Mucosa of descending colon (tissue), 3 donors: ENCODE measurements around the gene TTC23. TPM values are rescaled to one million over a fixed set of nuclear protein-coding genes. Genes with fewer than 3 reads are reported as not detected.

Experiments
- ATAC-seq: fragments of 200-7000 bp; cut with Tn5 transposase; one replicate; pipeline ENCODE4 v1.9.1; 2020; ENCODE audit warnings: mild to moderate bottlenecking, moderate library complexity
- DNase-seq, 3 donors: peaks; one replicate each; pipeline ENCODE4 v3.0.0-alpha.2; 2020
- H3K36me3 ChIP-seq: fragments of 200-600 bp; one replicate; pipeline ENCODE4 v1.8.0; 2021; ENCODE audit warnings: low read depth, mild to moderate bottlenecking
- H3K4me1 ChIP-seq: fragments of 200-600 bp; one replicate; pipeline ENCODE4 v1.8.0; 2021; ENCODE audit warnings: low read depth, mild to moderate bottlenecking
- H3K4me3 ChIP-seq: fragments of 200-600 bp; one replicate; pipeline ENCODE4 v1.8.0; 2021; ENCODE audit warnings: mild to moderate bottlenecking
- H3K9me3 ChIP-seq: fragments of 200-600 bp; one replicate; pipeline ENCODE4 v1.8.0; 2021; ENCODE audit warnings: mild to moderate bottlenecking
- intact Hi-C, 2 donors: fragments of 100-400 bp; cut with DNase I in 1 of 2; cut with micrococcal nuclease in 1 of 2; formaldehyde crosslinking; loops; one replicate each; pipeline versions ENCODE4 v1.11.0 to v1.11.1; 2022; cut with DNase I, micrococcal nuclease
- total RNA-seq, 3 donors: library from RNA; stranded (reverse); fragmentation: NEBNext Ultra II Directional in 2 of 3; extraction: Animal tissue kit (Norgen Biotek cat#: 25700) in 2 of 3; gene quantifications; one replicate each; pipeline versions ENCODE4 v1.2.1 to v1.2.4, GENCODE V29; 2021 to 2023
- TF ChIP-seq, protein P1 (sequence below): fragments of 200-600 bp; IDR thresholded peaks from one replicate; pipeline ENCODE4 v1.8.0; 2022; ENCODE audit warnings: antibody characterized with exemption, mild to moderate bottlenecking
- donor health status: DM: no; HTN: no; CAD: no; lungs with moderate emphysema.
- donor health status: DM: no; HTN: no; CAD: no.
- donor health status: DM: no; HTN: yes; CAD: no.

The TTC23 gene
- total RNA-seq, 3 donors from 2014 or later, result 17.1 to 26.8 (median 19.6) TPM

DNA sequence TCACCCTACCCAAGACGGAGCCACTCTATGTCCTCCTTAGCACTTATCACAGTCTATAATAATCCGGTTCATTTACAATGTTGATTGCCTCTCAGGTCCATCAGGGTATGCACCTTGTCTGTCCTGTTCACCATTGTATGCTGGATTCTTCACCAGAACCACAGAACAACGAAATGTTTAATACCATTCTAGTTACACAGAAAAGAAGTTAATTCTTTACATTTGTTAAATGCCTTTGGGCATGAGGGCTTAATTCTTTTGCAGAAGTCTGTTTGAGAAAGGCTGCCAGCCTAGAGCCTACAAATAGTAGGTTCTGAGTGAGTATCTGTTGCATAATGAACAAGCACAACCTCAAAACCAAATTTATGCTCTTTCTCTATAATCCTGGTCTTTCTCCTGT is 22.6 kb downstream of the TTC23 start:
- H3K36me3 ChIP-seq, result no peaks in the 10 kb centered on the region
- DNase-seq (no peak), ATAC-seq (no peak)
- H3K4me3 ChIP-seq, result no peak overlapping the region
- intact Hi-C loops, result no loop called here
- TF ChIP-seq, protein P1, sequence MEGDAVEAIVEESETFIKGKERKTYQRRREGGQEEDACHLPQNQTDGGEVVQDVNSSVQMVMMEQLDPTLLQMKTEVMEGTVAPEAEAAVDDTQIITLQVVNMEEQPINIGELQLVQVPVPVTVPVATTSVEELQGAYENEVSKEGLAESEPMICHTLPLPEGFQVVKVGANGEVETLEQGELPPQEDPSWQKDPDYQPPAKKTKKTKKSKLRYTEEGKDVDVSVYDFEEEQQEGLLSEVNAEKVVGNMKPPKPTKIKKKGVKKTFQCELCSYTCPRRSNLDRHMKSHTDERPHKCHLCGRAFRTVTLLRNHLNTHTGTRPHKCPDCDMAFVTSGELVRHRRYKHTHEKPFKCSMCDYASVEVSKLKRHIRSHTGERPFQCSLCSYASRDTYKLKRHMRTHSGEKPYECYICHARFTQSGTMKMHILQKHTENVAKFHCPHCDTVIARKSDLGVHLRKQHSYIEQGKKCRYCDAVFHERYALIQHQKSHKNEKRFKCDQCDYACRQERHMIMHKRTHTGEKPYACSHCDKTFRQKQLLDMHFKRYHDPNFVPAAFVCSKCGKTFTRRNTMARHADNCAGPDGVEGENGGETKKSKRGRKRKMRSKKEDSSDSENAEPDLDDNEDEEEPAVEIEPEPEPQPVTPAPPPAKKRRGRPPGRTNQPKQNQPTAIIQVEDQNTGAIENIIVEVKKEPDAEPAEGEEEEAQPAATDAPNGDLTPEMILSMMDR, result no peak
- H3K4me1 ChIP-seq, result no peaks in the 10 kb centered on the region
- no peaks in the 10 kb centered on the region for H3K9me3 ChIP-seq

DNA sequence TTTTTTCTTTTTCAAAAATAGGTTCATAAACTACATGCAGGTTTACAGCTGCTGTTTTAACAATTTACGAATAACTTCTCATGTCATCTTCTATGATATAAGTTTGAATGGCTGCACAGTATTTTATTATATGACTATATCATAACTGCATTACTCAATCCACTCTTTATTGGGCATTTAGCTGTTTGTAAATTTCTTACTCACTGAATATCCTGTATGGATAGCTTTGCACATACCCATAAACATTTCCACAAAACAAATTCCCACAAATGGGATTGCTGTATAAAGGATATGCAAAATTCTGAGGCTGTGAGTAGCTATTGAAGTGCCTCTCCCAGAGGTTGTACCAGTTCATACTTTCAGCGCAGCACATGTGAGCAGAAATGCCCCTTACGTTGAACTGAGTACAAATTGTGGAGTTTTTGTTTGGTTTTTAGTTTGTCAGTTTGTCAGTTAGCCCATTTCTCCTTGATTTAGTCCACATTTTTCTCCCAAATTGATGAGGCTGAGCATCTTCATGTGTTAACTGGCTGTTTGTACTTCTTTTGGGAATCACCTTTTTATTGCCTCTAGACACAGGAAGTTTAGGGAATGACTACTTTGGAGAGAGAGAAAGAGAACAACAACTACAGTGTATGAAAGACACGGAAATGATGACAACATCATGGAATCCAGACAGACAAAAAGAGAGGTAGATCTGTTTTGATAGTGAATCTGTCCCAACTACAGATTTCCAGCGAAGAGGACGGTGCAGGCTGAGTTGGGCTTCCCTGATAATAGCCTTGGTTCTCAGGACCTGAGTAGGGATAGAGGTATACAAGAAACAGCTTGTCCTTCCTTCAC is 24.8 kb downstream of the TTC23 start:
- Histone ChIP-seq H3K9me3 (no peaks in the 10 kb centered on the region), H3K4me1 (no peaks in the 10 kb centered on the region), H3K4me3 (no peak overlapping the region), H3K36me3 (no peaks in the 10 kb centered on the region)
- no peak for DNase-seq
- intact Hi-C loops, result no loop called here
- peak; percentile 59 for ATAC-seq
- TF ChIP-seq, protein P1, result no peak

DNA sequence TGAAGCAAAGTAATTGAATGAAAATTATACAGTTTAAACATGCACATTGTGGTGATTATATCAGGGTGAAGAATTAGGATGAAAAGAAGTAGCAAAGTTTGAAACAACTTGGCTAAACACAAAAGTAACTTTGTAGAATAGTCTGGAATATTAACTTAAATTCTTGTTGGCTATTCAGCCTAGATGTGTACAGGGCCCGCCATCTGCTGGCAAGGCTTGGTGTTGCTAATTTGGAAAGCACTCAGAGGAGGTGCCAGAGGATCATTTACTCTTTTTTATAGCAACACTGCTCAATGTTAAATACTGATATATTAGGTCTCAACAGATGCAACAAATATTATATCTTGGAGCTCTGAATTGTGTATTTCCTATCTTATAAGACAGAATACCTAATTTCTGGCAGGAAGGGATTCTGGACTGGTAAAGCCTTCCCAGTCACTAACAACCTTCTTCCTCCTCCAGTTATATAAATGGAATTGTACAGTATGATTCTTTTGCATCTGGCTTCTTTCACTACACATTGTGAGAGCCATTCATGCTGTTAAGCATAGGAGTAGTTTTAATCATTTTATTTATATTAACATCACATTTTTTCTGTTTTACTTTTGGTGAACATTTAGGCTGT is 36.1 kb downstream of the TTC23 start:
- DNase-seq, result peak in 2 of 3 donors; percentile 80 to 93
- TF ChIP-seq, protein P1, result peak; percentile 73
- intact Hi-C loops, result loop anchor here in 1 of 2 donors (5.0 kb wide), 1 partner anchor 106 kb away; the partner anchor contains the start of gene SYNM
- Histone ChIP-seq H3K36me3 (no peaks in the 10 kb centered on the region), H3K4me3 (no peak overlapping the region), H3K9me3 (no peaks in the 10 kb centered on the region), H3K4me1 (no peaks in the 10 kb centered on the region)
- ATAC-seq, result peak; percentile 80

DNA sequence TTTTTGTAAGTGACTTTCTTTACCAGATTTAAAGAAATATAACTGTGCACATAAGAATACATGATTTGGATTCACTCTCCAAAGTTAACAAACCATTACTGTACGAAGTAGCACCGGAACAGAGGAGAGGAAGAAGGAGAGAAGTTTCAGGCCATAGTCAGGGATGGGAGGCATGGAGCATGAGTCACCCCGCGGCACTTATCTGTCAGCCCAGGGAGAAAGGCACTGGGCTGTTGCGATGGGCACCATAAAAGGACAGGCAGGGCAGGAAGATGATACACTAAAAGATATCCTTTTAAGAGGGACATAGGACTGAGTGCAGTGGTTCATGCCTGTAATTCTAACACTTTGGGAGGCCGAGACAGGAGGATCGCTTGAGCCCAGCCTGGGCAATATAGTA is 37.0 kb downstream of the TTC23 start:
- no peak for DNase-seq
- intact Hi-C loops, result loop anchor here in 1 of 2 donors (5.0 kb wide), 1 partner anchor 105 kb away; the partner anchor contains the start of gene SYNM
- Histone ChIP-seq H3K4me3 (no peak overlapping the region), H3K9me3 (no peaks in the 10 kb centered on the region), H3K4me1 (no peaks in the 10 kb centered on the region), H3K36me3 (no peaks in the 10 kb centered on the region)
- ATAC-seq, result no peak
- TF ChIP-seq, protein P1, result no peak

DNA sequence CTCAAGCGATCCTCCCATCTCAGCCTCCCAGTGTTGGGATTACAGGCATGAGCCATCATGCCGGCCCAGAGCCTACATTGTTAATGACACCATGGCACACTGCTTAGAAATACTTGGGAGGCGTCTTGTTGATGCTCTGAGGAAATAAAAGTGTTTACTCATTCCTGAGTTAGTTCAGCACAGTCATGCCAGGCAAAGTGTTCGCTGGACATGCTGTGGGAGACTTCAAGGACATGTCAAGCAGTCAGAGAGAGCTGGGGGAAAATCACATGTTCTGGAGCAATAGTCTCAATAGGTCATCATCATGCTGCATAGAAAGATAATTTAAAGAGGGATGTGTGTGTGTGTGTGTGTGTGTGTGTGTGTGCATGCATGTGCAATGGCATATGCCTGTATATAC is 37.5 kb downstream of the TTC23 start:
- DNase-seq (no peak), ATAC-seq (no peak)
- TF ChIP-seq, protein P1, result no peak
- H3K36me3 ChIP-seq, result no peaks in the 10 kb centered on the region
- intact Hi-C loops, result loop anchor here in 1 of 2 donors (5.0 kb wide), 1 partner anchor 105 kb away; the partner anchor contains the start of gene SYNM
- H3K4me3 ChIP-seq, result no peak overlapping the region
- no peaks in the 10 kb centered on the region for H3K9me3 ChIP-seq
- no peaks in the 10 kb centered on the region for H3K4me1 ChIP-seq
